Nephron progenitor cell (in vitro differentiated cells): ENCODE measurements around the gene ZNF346.
A peak's percentile ranks its signal among the peaks of the same experiment; 100 is the strongest.
"Not testable (repeated sequence)": the region's sequence is repeated elsewhere in the genome, so short reads cannot be mapped to it uniquely, and the experiment has no call there.

Experiments
- DNase-seq: peaks from one replicate; pipeline ENCODE4 v3.0.0; 2021
- H3K27ac Mint-ChIP-seq: 2 replicates; pipeline ENCODE4 v1.8.0; 2021; ENCODE audit warnings: mild to moderate bottlenecking, moderate library complexity, mixed read lengths
- H3K27me3 Mint-ChIP-seq: 2 replicates; pipeline ENCODE4 v1.8.0; 2021; ENCODE audit warnings: mild to moderate bottlenecking, low read depth, mixed read lengths; ENCODE audit not compliant: poor library complexity
- H3K36me3 Mint-ChIP-seq: 2 replicates; pipeline ENCODE4 v1.8.0; 2021; ENCODE audit warnings: low read depth, mixed read lengths
- H3K4me1 Mint-ChIP-seq: 2 replicates; pipeline ENCODE4 v1.8.0; 2021; ENCODE audit warnings: mixed read lengths
- H3K4me3 Mint-ChIP-seq: 2 replicates; pipeline ENCODE4 v1.8.0; 2021; ENCODE audit warnings: mild to moderate bottlenecking, moderate library complexity, mixed read lengths
- H3K9me3 Mint-ChIP-seq: 2 replicates; pipeline ENCODE4 v1.8.0; 2021; ENCODE audit warnings: mild to moderate bottlenecking, moderate library complexity, mixed read lengths
- CTCF ChIP-seq: fragments of 200-600 bp; sonication (generic); IDR thresholded peaks from 2 replicates; pipeline ENCODE4 v1.5.0; 2021; ENCODE audit warnings: antibody characterized with exemption

Gene ZNF346

GRCh38 chr5:177044641-177045040, 22.1 kb downstream of the ZNF346 start:
- Mint-ChIP-seq H3K4me3 (no peak overlapping the region), H3K27ac (peak overlapping the region; percentile 36), H3K27me3 (peaks cover 3% of the 10 kb centered on the region), H3K4me1 (no peaks in the 10 kb centered on the region), H3K36me3 (peaks cover 51% of the 10 kb centered on the region), H3K9me3 (no peaks in the 10 kb centered on the region)
- no peak for TF ChIP-seq CTCF
- DNase-seq: no peak

DNA sequence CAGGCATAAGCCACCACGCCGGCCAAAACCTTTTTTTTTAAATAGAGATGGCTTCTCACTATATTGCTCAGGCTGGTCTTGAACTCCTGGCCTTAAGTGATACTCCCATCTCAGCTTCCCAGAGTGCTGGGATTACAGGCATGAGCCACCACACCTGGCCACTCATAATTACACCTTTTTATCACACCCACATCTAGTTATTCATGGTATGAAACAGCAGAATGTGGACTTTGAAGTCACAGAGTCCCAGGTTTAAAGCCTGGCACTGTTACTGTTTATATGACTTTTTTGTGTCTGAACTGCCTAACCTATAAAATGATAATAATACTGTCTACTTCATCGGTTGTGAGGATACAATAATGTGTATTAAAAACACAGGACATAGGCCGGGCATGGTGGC, 23.1 kb downstream of the ZNF346 start:
- Mint-ChIP-seq H3K36me3 (peaks cover 58% of the 10 kb centered on the region), H3K9me3 (no peaks in the 10 kb centered on the region), H3K27ac (no peak overlapping the region), H3K4me3 (no peak overlapping the region), H3K4me1 (no peaks in the 10 kb centered on the region), H3K27me3 (no peaks in the 10 kb centered on the region)
- TF ChIP-seq CTCF: no peak
- no peak for DNase-seq

- DNase-seq, H3K27me3 Mint-ChIP-seq, H3K27ac Mint-ChIP-seq, H3K9me3 Mint-ChIP-seq, H3K4me1 Mint-ChIP-seq, H3K4me3 Mint-ChIP-seq: not testable (repeated sequence)
- peaks cover 54% of the 10 kb centered on the region for H3K36me3 Mint-ChIP-seq
These were observed 26.0 kb downstream of the ZNF346 start for GRCh38 chr5:177048531-177048930.

- Mint-ChIP-seq H3K4me1 (no peaks in the 10 kb centered on the region), H3K27me3 (no peaks in the 10 kb centered on the region), H3K4me3 (no peak overlapping the region), H3K9me3 (no peaks in the 10 kb centered on the region), H3K27ac (no peak overlapping the region), H3K36me3 (peaks cover 51% of the 10 kb centered on the region)
- no peak for TF ChIP-seq CTCF
- DNase-seq: no peak
These were observed 26.8 kb downstream of the ZNF346 start for GRCh38 chr5:177049285-177049684.

DNA sequence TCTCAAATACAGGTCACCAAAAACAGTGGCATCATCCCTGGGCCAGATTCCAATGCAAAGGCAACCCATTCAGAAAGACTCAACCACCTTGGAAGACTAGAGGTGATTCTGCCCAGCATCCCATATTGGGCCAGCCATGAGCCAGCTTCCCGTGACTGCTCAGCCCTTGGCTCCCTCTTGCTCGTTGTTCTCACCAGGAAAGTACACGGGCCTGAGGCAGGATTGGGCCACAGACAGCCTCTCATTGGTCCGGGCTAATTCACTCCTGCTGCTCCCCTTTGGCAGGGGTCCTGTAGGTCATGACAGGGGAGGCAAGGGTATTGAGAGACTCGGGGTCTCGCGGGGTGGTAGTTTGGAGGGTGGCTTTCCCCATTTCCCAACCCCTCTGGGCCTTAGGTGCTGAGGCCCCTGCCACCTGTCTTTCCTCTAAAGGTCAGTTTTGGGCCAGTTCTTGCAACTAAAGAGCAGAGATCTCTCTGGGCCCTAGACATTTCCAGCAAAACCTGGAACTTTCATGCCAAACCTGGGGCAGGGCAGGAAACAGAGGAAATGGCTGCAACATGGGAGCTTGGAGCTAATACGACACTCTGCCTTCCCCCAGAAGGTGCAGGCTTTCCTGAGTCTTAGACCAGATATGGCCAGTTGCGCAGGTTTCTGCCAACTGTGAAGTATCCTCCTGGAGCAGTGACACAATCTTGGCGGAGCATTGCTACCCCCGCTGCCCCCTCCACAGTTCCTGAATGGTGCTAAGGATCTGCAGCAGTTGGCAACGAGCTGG, 42.2 kb downstream of the ZNF346 start:
- Mint-ChIP-seq H3K4me3 (no peak overlapping the region), H3K9me3 (no peaks in the 10 kb centered on the region), H3K27ac (peak overlapping the region; percentile 11), H3K36me3 (peaks cover 27% of the 10 kb centered on the region), H3K27me3 (peaks cover 6% of the 10 kb centered on the region), H3K4me1 (no peaks in the 10 kb centered on the region)
- DNase-seq: no peak
- TF ChIP-seq CTCF: no peak

DNA sequence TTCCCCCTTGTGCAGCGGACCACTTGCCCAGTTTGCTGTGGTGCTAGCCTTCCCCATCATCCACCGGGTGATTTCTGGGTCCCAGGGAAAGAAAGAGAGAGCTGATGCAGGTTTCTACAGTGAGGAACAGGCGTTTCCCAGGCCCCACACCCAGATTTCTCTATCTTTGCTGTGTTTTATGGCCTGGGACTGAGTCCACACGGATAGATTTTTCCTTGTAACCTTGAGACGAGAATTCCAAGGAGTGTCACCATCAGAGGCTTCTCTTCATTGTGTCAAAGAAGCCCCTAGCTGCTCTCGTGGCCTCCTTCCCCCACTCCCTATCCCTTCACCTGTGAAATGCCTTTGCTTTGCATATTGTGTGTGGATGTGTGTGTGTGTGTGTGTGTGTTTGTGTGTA, 43.0 kb downstream of the ZNF346 start:
- H3K36me3 Mint-ChIP-seq: peaks cover 22% of the 10 kb centered on the region
- H3K4me3 Mint-ChIP-seq: no peak overlapping the region
- no peak for TF ChIP-seq CTCF
- no peaks in the 10 kb centered on the region for H3K4me1 Mint-ChIP-seq
- no peak for DNase-seq
- no peak overlapping the region for H3K27ac Mint-ChIP-seq
- H3K27me3 Mint-ChIP-seq: peaks cover 4% of the 10 kb centered on the region
- H3K9me3 Mint-ChIP-seq: no peaks in the 10 kb centered on the region
